Upper lobe of left lung (tissue), 6 donors: ENCODE data around the gene D2HGDH. TPM values are rescaled to one million over a fixed set of nuclear protein-coding genes. Genes with fewer than 3 reads are reported as not detected.
A peak's percentile ranks its signal among the peaks of the same experiment; 100 is the strongest.
"Not testable (repeated sequence)": the region's sequence is repeated elsewhere in the genome, so short reads cannot be mapped to it uniquely, and the experiment has no call there.

Source experiments
- ATAC-seq, 2 donors: fragments of 200-7000 bp; cut with Tn5 transposase; one replicate each; pipeline ENCODE4 v1.9.1; 2022; ENCODE audit warnings: mild to moderate bottlenecking in 2 of 2, moderate library complexity in 2 of 2; ENCODE audit not compliant: low FRiP score in 2 of 2
- DNase-seq, 2 donors: peaks; one replicate each; pipeline ENCODE4 v3.0.0-alpha.2; 2019 to 2020
- H3K27ac ChIP-seq, 4 donors: fragments of 200-600 bp; sonication (generic); one replicate each; pipeline ENCODE4 v1.5.1; 2016 to 2019
- H3K27me3 ChIP-seq, 4 donors: fragments of 200-600 bp; sonication (generic); one replicate each; pipeline ENCODE4 v1.5.1; 2017 to 2019
- H3K36me3 ChIP-seq, 4 donors: fragments of 200-600 bp; sonication (generic); one replicate each; pipeline ENCODE4 v1.5.1; 2016 to 2019
- H3K4me1 ChIP-seq, 4 donors: fragments of 200-600 bp; sonication (generic); one replicate each; pipeline ENCODE4 v1.5.1; 2018 to 2019
- H3K4me3 ChIP-seq, 4 donors: fragments of 200-600 bp; sonication (generic); one replicate each; pipeline ENCODE4 v1.5.1; 2017 to 2019; ENCODE audit warnings: mild to moderate bottlenecking in 2 of 4, moderate library complexity in 1 of 4
- H3K9me3 ChIP-seq, 4 donors: fragments of 200-600 bp; sonication (generic); one replicate each; pipeline ENCODE4 v1.5.1; 2018 to 2019
- EP300 ChIP-seq, 4 donors: sonication (generic); formaldehyde crosslinking; IDR thresholded peaks; one replicate each; pipeline ENCODE4 v1.5.1; 2017; ENCODE audit warnings: antibody characterized with exemption in 4 of 4, control low read depth in 2 of 4
- POLR2A ChIP-seq, 4 donors: fragments of 450-650 bp; IDR thresholded peaks; one replicate each; pipeline ENCODE4 v1.5.1; 2016 to 2017; ENCODE audit warnings: antibody characterized with exemption in 4 of 4, mild to moderate bottlenecking in 2 of 4
- POLR2AphosphoS5 ChIP-seq, 2 donors: sonication (generic); formaldehyde crosslinking; IDR thresholded peaks; one replicate each; pipeline ENCODE4 v1.5.1; 2017; ENCODE audit warnings: antibody characterized with exemption in 2 of 2
- WGBS, 2 donors: methylation state at CpG; one replicate each; pipeline ENCODE4 v1.1.5; 2017 to 2018; 5-methylcytosine and 5-hydroxymethylcytosine counted together
- total RNA-seq, 6 donors: library from RNA; depleted of rRNA in 4 of 6; stranded (reverse); fragments of >200 nt in 4 of 6; gene quantifications; one replicate each; pipeline versions ENCODE4 v1.1.0 to v1.2.1, GENCODE V29; 2016 to 2021
- TF ChIP-seq, protein P1 (sequence below), 6 experiments: fragments of 450-650 bp in 4 of 6; fragments of 200-600 bp in 2 of 6; sonication (generic) in 2 of 6; IDR thresholded peaks; one replicate each; pipeline ENCODE4 v1.5.1; 2016 to 2019; ENCODE audit warnings: antibody characterized with exemption in 6 of 6
- donor health status: DM: no; HTN: no; CAD: no; lungs with moderate emphysema.
- donor health status: DM: no; HTN: yes; CAD: no; lungs with severe emphysema.

Gene D2HGDH
- total RNA-seq, 6 donors from 2014 or later, result 12.5 to 155 (median 35.8) TPM

DNA sequence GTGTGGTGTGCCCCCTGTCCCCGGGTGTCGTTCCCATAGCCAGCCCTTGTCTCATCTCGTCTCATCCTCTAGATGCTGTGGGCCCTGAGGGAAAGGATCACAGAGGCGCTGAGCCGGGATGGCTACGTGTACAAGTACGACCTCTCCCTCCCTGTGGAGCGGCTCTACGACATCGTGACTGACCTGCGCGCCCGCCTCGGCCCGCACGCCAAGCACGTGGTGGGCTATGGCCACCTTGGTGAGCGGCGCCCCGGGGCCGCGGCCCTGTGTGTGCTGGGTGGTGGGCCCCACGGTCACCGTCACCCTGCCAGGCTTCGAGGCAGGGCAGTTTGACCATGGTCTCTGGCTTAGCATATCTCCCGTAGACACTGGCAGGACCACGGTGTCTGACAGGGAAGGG, 21.3 kb downstream of the D2HGDH start:
- 92 to 96% methylated on average over 18 to 27 of the region's 27 CpGs for WGBS, 2 donors
- peak in 1 of 2 donors; percentile 82 for DNase-seq
- Histone ChIP-seq H3K4me3 (no peak overlapping the region), H3K27ac (no peak overlapping the region), H3K27me3 (no peaks in the 10 kb centered on the region), H3K36me3 (peaks cover 0 to 72% (median 37%) of the 10 kb centered on the region in 4 donors), H3K9me3 (peaks cover 0 to 5% (median 2%) of the 10 kb centered on the region in 4 donors), H3K4me1 (peaks cover 0 to 3% (median 0%) of the 10 kb centered on the region in 4 donors)
- ATAC-seq, result peak in 1 of 2 donors; percentile 6
- TF ChIP-seq POLR2A (IDR thresholded peaks at IDR 0.05) (no peak), EP300 (IDR thresholded peaks at IDR 0.05) (no peak)

DNA sequence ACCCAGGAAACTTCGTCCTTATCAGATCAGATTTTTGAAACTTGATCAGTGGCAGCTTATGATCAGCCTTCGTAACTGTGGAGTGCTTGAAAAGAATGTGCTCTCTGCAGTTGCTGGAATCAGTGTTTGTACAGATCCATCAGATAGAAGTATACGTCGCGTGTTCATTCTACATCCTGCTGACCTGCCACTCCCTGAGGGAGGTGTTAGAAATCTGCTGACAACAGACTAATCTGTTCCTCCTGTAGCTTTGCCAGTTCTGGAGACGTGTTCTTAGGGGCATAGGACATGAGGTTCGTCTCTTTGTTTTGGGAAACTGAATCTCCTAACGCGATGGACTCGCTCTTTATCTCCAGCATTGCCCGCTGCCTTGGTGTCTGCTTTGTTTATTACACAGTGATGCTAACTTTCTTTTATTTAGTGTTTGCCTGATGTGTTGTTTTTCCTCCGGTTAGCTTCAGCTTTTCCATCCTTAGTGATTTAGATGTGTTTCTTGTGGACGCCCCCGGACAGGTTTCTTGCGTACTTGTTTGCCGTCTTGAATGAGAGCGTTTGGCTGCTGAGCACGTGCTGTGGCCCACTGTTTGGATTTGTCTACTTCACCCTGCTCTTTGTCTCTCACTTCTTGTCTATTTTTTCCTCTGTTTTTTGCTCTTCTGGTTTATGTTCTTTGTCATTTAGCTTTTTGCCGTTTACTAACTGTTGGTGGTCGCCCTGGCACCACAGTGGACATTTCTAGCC, 24.8 kb downstream of the D2HGDH start:
- Histone ChIP-seq H3K27me3 (no peaks in the 10 kb centered on the region), H3K36me3 (peaks cover 0 to 54% (median 29%) of the 10 kb centered on the region in 4 donors), H3K4me3 (no peak overlapping the region), H3K27ac (no peak overlapping the region), H3K4me1 (no peaks in the 10 kb centered on the region), H3K9me3 (peaks cover 0 to 5% (median 2%) of the 10 kb centered on the region in 4 donors)
- DNase-seq (no peak), ATAC-seq (no peak)
- TF ChIP-seq, protein P1, sequence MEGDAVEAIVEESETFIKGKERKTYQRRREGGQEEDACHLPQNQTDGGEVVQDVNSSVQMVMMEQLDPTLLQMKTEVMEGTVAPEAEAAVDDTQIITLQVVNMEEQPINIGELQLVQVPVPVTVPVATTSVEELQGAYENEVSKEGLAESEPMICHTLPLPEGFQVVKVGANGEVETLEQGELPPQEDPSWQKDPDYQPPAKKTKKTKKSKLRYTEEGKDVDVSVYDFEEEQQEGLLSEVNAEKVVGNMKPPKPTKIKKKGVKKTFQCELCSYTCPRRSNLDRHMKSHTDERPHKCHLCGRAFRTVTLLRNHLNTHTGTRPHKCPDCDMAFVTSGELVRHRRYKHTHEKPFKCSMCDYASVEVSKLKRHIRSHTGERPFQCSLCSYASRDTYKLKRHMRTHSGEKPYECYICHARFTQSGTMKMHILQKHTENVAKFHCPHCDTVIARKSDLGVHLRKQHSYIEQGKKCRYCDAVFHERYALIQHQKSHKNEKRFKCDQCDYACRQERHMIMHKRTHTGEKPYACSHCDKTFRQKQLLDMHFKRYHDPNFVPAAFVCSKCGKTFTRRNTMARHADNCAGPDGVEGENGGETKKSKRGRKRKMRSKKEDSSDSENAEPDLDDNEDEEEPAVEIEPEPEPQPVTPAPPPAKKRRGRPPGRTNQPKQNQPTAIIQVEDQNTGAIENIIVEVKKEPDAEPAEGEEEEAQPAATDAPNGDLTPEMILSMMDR (IDR thresholded peaks at IDR 0.05), result no peak
- no peak for TF ChIP-seq POLR2A (IDR thresholded peaks at IDR 0.05)
- no peak for TF ChIP-seq POLR2AphosphoS5 (IDR thresholded peaks at IDR 0.05)
- no peak for TF ChIP-seq EP300 (IDR thresholded peaks at IDR 0.05)
- 92 to 95% methylated on average over 20 of the region's 20 CpGs for WGBS, 2 donors

DNA sequence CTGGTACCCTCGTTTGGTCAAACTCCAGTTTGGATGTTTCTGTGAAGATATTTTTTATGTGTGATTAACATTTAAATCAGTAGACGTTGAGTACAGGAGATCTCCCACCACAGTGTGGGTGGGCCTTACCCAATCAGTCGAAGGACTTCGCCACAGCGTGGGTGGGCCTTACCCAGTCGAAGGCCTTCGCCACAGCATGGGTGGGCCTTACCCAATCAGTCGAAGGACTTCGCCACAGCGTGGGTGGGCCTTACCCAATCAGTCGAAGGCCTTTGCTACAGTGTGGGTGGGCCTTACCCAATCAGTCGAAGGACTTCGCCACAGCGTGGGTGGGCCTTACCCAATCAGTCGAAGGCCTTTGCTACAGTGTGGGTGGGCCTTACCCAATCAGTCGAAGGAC, 25.5 kb downstream of the D2HGDH start:
- 93 to 97% methylated on average over 8 to 12 of the region's 16 CpGs for WGBS, 2 donors

DNA sequence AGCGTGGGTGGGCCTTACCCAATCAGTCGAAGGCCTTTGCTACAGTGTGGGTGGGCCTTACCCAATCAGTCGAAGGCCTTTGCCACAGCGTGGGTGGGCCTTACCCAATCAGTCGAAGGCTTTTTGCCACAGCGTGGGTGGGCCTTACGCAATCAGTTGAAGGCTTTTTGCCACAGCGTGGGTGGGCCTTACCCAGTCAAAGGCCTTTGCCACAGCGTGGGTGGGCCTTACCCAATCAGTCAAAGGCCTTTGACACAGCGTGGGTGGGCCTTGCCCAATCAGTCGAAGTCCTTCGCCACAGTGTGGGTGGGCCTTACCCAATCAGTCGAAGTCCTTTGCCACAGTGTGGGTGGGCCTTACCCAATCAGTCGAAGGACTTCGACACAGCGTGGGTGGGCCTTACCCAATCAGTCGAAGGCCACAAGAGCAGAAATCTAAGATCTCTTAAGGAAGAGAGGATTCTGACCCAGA, 25.9 kb downstream of the D2HGDH start:
- no peaks in the 10 kb centered on the region for H3K27me3 ChIP-seq
- H3K36me3 ChIP-seq, result peaks cover 0 to 48% (median 21%) of the 10 kb centered on the region in 4 donors
- ATAC-seq (no peak), DNase-seq (no peak)
- no peaks in the 10 kb centered on the region for H3K4me1 ChIP-seq
- H3K27ac ChIP-seq, result no peak overlapping the region
- 89 to 95% methylated on average over 6 to 13 of the region's 17 CpGs for WGBS, 2 donors
- peaks cover 0 to 5% (median 2%) of the 10 kb centered on the region in 4 donors for H3K9me3 ChIP-seq
- H3K4me3 ChIP-seq, result no peak overlapping the region
- TF ChIP-seq EP300 (IDR thresholded peaks at IDR 0.05) (no peak), POLR2A (IDR thresholded peaks at IDR 0.05) (no peak), POLR2AphosphoS5 (IDR thresholded peaks at IDR 0.05) (no peak)
- TF ChIP-seq, protein P1 (IDR thresholded peaks at IDR 0.05), result no peak

More for the DNA sequence above, 25.5 kb downstream of the D2HGDH start:
- H3K27ac ChIP-seq, H3K9me3 ChIP-seq, H3K27me3 ChIP-seq, H3K4me3 ChIP-seq, ATAC-seq, H3K4me1 ChIP-seq, DNase-seq: not testable (repeated sequence)
- H3K36me3 ChIP-seq, result peaks cover 0 to 52% (median 24%) of the 10 kb centered on the region in 4 donors

DNA sequence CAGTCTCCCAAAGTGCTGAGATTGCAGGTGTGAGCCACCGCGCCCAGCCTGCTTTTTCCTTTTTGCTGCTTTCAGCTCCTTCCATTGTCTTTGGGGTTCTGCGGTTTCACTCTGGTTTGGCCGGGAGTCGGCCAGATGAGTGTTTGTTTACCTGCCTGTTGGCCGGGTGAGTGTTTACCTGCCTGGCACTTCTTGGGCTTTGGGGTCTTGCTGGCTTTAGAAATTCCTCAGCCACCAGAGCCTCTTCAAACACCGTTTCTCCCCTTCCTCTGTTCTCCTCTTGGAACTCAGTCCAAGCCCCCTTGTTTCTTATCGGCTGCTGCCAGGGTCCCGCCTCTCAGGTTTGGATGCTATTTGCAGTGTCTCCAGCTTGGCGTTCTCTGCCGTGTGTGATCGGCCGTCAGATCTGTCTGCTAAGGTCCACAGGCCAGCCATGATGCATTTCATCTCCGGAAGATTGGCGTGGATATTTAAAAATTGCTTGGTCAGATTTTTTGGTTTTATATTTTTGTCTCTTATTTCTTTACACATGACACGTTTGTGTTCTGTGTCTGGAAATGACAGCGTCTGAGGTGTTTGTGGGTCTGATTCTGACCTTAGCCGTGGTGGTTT, 28.0 kb downstream of the D2HGDH start:
- 65 to 71% methylated on average over 18 of the region's 18 CpGs for WGBS, 2 donors

More for the DNA sequence above, 28.0 kb downstream of the D2HGDH start:
- Histone ChIP-seq H3K4me3 (no peak overlapping the region), H3K36me3 (peaks cover 0 to 27% (median 3%) of the 10 kb centered on the region in 4 donors), H3K9me3 (peaks cover 0 to 5% (median 2%) of the 10 kb centered on the region in 4 donors), H3K27me3 (no peaks in the 10 kb centered on the region), H3K27ac (peak overlapping the region in 1 of 4 donors; percentile 49), H3K4me1 (no peaks in the 10 kb centered on the region)
- ATAC-seq, result no peak
- TF ChIP-seq EP300 (IDR thresholded peaks at IDR 0.05), result no peak
- TF ChIP-seq, protein P1 (IDR thresholded peaks at IDR 0.05), result no peak
- no peak for TF ChIP-seq POLR2A (IDR thresholded peaks at IDR 0.05)
- TF ChIP-seq POLR2AphosphoS5 (IDR thresholded peaks at IDR 0.05), result no peak
- peak in 1 of 2 donors; percentile 18 for DNase-seq
